Bronchial epithelial cell (primary cell): Measurements from ENCODE around the gene ALDH18A1. TPM values are rescaled to one million over a fixed set of nuclear protein-coding genes. Genes with fewer than 3 reads are reported as not detected.
"Not testable (repeated sequence)": the region's sequence is repeated elsewhere in the genome, so short reads cannot be mapped to it uniquely, and the experiment has no call there.

Experiments used
- DNase-seq: peaks from one replicate; pipeline ENCODE4 v3.0.0-alpha.2; 2010; ENCODE audit warnings: low read depth
- FAIRE-seq: peaks from 2 replicates; lab custom pipeline; 2011; peaks lifted over from hg19 to GRCh38; lab: Jason Lieb, UNC
- H3K27me3 ChIP-seq: 2 replicates; pipeline ENCODE4 v1.5.1; 2011; ENCODE audit warnings: low read length; ENCODE audit not compliant: control insufficient read depth, insufficient read depth
- H3K36me3 ChIP-seq: 2 replicates; pipeline ENCODE4 v1.5.1; 2011; ENCODE audit warnings: low read length; ENCODE audit not compliant: control insufficient read depth, insufficient read depth
- H3K4me3 ChIP-seq: 2 replicates; pipeline ENCODE4 v1.5.1; 2011; ENCODE audit warnings: mild to moderate bottlenecking, low read depth, low read length, control low read depth
- CTCF ChIP-seq: IDR thresholded peaks from 2 replicates; pipeline ENCODE4 v1.5.1; 2011; ENCODE audit warnings: mild to moderate bottlenecking, moderate library complexity, low read length, control low read depth, inconsistent platforms; ENCODE audit not compliant: insufficient read depth, severe bottlenecking
- total RNA-seq: library from RNA; depleted of rRNA; stranded (reverse); fragments of >200 nt; gene quantifications from 2 replicates; pipeline ENCODE4 v1.2.1, GENCODE V29; 2014

Gene ALDH18A1
- total RNA-seq, 1 donor from 2014 or later, result 68.4 TPM

- no peak for TF ChIP-seq CTCF
- H3K36me3 ChIP-seq, result no peaks in the 10 kb centered on the region
- FAIRE-seq, result no peak
- no peak for DNase-seq
- no peaks in the 10 kb centered on the region for H3K27me3 ChIP-seq
- no peak overlapping the region for H3K4me3 ChIP-seq
These were observed 18.1 kb upstream of the ALDH18A1 start for GRCh38 chr10:95674643-95675042.

DNA sequence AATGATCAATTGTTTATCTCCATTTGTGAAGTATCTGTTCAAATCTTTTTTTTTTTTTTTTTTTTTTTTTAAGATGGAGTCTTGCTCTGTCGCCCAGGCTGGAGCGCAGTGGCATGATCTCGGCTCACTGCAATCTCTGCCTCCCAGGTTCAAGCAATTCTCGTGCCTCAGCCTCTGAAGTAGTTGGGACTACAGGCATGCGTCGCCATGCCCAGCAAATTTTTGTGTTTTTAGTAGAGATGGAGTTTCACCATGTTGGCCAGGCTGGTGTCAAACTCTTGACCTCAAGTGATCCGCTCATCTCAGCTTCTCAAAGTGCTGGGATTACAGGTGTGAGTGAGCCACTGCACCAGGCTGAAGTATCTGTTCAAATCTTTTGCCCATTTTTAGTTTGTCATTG is 16.1 kb upstream of the ALDH18A1 start:
- H3K4me3 ChIP-seq, DNase-seq, FAIRE-seq, H3K36me3 ChIP-seq, H3K27me3 ChIP-seq: not testable (repeated sequence)

DNA sequence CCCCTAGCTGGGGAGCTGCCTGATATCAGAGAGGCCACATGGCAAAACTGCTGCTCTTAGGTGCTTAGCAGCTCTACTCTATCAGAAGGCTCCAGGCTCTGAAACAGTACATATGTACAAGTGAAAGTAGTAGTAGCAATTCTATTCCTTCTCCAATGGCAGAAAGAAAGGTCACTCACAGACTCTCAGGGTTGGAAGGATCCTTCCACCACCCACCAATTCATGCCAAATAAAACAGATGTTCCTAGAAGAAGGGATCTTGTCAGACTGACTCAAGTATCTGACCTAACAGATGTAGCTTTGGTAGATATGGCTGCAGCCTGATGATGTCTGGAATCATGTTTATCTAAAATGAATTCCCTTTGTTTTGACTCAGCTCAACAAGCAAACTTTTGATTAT is 8.0 kb upstream of the ALDH18A1 start:
- H3K4me3 ChIP-seq, result no peak overlapping the region
- no peaks in the 10 kb centered on the region for H3K27me3 ChIP-seq
- H3K36me3 ChIP-seq, result peaks cover 5% of the 10 kb centered on the region
- no peak for TF ChIP-seq CTCF
- DNase-seq (no peak), FAIRE-seq (no peak)

GRCh38 chr10:95663496-95663895 is 7.0 kb upstream of the ALDH18A1 start:
- FAIRE-seq, result no peak
- no peak for TF ChIP-seq CTCF
- Histone ChIP-seq H3K36me3 (peaks cover 5% of the 10 kb centered on the region), H3K4me3 (no peak overlapping the region), H3K27me3 (no peaks in the 10 kb centered on the region)
- DNase-seq, result no peak

DNA sequence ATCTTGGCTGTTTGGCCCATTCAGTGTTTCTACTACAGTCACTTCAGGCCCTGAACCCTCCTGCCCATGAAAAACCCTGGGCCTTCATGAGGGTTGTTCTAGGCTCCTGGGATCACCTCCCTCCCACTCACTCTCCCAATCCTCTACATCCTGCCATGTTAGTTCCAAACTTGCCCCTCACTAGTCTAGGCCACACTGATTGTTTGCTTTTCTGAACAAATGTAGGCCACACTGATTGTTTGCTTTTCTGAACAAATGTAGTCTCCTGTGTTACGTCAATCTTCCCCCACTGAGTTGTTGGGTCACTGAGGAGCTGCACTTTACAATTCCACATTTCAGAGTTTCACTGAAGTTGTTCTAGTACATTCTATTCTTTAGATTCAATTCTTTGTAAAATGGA is 5.3 kb upstream of the ALDH18A1 start:
- DNase-seq (no peak), FAIRE-seq (no peak)
- H3K36me3 ChIP-seq, result peaks cover 3% of the 10 kb centered on the region
- TF ChIP-seq CTCF, result no peak
- no peaks in the 10 kb centered on the region for H3K27me3 ChIP-seq
- H3K4me3 ChIP-seq, result no peak overlapping the region

GRCh38 chr10:95660283-95660682 is 3.8 kb upstream of the ALDH18A1 start:
- no peak for TF ChIP-seq CTCF
- FAIRE-seq, result no peak

More at GRCh38 chr10:95660283-95660682, 3.8 kb upstream of the ALDH18A1 start:
- Histone ChIP-seq H3K36me3 (peaks cover 3% of the 10 kb centered on the region), H3K27me3 (no peaks in the 10 kb centered on the region), H3K4me3 (no peak overlapping the region)
- peak; percentile 44 for DNase-seq
